PFSK-1 (cell line): ENCODE results near the gene DIP2C.

Source experiments
- FOXP2 ChIP-seq: optimal IDR thresholded peaks from 2 replicates; pipeline ENCODE3; 2011; ENCODE audit warnings: borderline replicate concordance, control low read depth, inconsistent platforms; ENCODE audit not compliant: insufficient read depth; ENCODE audit errors: extremely low read length, extremely low read depth
- POLR2AphosphoS5 ChIP-seq: IDR thresholded peaks from 2 replicates; pipeline ENCODE4 v1.6.1; 2012; ENCODE audit warnings: low read depth, mild to moderate bottlenecking, control low read depth, low read length, moderate library complexity
- SIN3A ChIP-seq: IDR thresholded peaks from 2 replicates; pipeline ENCODE4 v1.6.1; 2012; ENCODE audit warnings: mild to moderate bottlenecking, low read length, moderate library complexity, borderline replicate concordance; ENCODE audit not compliant: insufficient read depth
- TAF1 ChIP-seq: IDR thresholded peaks from 2 replicates; pipeline ENCODE4 v1.6.1; 2012; ENCODE audit warnings: low read length, control low read depth, borderline replicate concordance; ENCODE audit not compliant: insufficient read depth
- TF ChIP-seq, protein P1 (sequence below), 2 experiments: IDR thresholded peaks; 2 replicates each; pipeline versions ENCODE4 v1.6.1 to v1.8.0; 2011 to 2012; ENCODE audit warnings: low read depth in 2 of 2, low read length in 2 of 2, control low read depth in 1 of 2, inconsistent platforms in 1 of 2, mild to moderate bottlenecking in 1 of 2, moderate library complexity in 1 of 2; ENCODE audit not compliant: insufficient read depth in 1 of 2

DIP2C gene

DNA sequence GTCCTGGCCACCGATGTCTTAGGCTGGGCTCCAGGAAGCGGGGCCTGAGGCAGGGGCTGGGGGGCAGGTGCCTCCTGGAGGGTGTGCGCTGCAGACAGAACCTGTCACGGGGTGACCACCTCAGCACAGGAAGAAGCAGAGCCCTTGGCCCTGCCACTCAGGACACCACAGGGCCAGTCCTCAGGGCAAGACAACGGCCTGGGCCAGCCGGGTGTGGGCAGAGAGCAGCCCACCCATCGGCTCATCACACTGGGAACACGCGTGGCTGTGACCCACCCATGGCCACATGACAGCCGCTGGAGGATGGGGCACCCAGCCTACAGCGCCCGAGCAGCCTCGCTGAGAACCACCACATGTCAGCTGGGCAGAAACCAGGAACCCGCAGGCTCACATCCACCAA is 5.9 kb upstream of the DIP2C start:
- TF ChIP-seq SIN3A = no peak
- no peak for TF ChIP-seq TAF1
- no peak for TF ChIP-seq POLR2AphosphoS5
- TF ChIP-seq FOXP2 = no peak
- TF ChIP-seq, protein P1, sequence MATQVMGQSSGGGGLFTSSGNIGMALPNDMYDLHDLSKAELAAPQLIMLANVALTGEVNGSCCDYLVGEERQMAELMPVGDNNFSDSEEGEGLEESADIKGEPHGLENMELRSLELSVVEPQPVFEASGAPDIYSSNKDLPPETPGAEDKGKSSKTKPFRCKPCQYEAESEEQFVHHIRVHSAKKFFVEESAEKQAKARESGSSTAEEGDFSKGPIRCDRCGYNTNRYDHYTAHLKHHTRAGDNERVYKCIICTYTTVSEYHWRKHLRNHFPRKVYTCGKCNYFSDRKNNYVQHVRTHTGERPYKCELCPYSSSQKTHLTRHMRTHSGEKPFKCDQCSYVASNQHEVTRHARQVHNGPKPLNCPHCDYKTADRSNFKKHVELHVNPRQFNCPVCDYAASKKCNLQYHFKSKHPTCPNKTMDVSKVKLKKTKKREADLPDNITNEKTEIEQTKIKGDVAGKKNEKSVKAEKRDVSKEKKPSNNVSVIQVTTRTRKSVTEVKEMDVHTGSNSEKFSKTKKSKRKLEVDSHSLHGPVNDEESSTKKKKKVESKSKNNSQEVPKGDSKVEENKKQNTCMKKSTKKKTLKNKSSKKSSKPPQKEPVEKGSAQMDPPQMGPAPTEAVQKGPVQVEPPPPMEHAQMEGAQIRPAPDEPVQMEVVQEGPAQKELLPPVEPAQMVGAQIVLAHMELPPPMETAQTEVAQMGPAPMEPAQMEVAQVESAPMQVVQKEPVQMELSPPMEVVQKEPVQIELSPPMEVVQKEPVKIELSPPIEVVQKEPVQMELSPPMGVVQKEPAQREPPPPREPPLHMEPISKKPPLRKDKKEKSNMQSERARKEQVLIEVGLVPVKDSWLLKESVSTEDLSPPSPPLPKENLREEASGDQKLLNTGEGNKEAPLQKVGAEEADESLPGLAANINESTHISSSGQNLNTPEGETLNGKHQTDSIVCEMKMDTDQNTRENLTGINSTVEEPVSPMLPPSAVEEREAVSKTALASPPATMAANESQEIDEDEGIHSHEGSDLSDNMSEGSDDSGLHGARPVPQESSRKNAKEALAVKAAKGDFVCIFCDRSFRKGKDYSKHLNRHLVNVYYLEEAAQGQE (IDR thresholded peaks at IDR 0.05; ENCODE audit: insufficient read depth in 1 of 2, low read depth in 2 of 2, low read length in 2 of 2) = no peak

DNA sequence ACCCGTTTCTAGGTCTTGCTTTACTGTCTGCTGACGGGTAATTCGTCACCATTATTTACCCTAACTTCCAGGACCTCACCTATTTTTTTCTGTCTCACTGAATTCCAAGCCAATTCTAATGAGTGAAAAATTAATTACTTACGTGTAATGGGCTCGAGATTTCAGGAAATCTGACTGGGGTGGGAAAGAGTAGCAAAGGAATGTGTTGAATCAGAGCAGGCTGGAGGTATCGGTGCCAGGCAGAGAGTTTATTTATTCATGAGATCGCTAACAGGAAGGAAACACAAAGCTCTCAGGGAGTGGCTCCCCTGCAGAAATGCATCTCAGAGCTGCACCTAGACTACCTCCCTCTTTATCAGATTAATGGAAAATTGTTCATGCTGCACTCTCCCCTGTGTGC is 4.0 kb upstream of the DIP2C start:
- TF ChIP-seq POLR2AphosphoS5 (no peak), FOXP2 (no peak), SIN3A (no peak), TAF1 (no peak)
- TF ChIP-seq, protein P1 (IDR thresholded peaks at IDR 0.05; ENCODE audit: insufficient read depth in 1 of 2, low read depth in 2 of 2, low read length in 2 of 2) = no peak

DNA sequence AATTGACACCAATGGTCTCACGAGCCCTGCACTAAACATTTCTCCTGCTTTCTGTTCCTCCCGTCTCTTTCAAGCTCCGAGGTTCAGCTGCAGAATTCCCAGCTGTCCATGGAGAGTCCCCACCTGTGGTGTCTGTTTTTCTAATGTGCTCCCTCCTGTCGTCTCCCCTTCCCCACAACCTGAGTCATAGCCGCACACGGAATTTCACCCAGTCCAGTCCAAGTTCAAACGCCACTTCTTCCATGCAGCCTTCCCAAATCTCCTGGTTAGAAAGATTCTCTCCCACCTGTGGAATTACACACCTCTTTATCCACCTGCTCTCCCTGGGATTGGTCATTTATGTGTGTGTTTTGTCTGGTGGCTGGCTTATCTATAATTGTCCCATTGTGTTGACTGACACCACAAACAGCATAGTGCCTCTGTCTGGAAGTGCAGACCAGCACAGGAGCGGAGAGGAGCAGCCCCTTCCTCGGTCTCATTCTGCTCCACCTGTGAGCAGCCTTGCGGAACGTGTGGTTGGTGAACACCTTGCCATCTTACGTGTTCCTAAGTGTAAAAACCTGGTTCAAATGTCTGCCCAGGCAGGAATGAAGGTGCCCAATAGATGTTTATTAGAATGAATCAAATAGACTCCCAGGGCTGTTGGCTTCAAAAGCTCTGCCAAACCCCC is 3.3 kb upstream of the DIP2C start:
- TF ChIP-seq, protein P1 (IDR thresholded peaks at IDR 0.05; ENCODE audit: insufficient read depth in 1 of 2, low read depth in 2 of 2, low read length in 2 of 2) = no peak
- TF ChIP-seq POLR2AphosphoS5 (no peak), FOXP2 (no peak), SIN3A (no peak), TAF1 (no peak)

DNA sequence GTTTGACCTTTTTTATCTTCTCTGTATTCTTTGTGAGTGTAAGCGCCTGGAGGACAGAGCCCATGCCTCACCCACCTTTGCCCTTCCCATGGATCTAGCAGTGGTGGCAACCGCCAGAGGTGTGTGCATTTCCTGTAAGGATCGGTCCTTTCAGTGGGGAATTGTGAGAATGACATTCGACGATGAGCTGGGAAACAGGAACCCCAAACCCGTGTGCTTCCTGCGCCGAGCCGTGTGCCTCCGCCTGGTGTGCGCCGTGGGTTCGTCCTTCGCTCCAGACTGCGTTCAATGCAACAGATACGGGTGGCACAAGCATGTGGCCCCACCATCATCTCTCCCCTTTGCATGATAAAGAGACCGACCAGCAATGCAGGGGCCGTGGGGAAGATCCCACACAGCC is 1.7 kb upstream of the DIP2C start:
- TF ChIP-seq POLR2AphosphoS5 (no peak), FOXP2 (no peak)
- TF ChIP-seq, protein P1 (IDR thresholded peaks at IDR 0.05; ENCODE audit: insufficient read depth in 1 of 2, low read depth in 2 of 2, low read length in 2 of 2) = no peak
